ENCODE data around the gene SYT1.

Gene SYT1

DNA sequence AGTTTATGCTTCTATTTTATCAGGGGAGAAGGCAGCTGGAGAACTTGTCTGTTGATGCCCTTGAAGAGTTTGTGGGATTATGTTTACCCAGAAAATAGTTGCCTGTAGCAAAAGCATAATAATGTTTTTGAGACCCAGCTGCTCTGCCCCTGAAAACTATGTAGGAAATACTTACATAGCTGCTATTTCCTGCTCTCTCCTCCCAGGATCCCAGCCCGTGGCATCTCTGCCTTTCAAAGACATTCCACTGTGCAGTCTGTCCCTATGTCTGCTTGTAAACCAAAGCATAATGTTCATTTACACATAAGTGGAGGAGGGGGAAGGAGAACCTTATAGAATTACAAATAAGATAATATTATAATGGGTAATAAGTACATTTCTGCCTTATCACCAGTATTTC is 198.7 kb downstream of the SYT1 start:
- DNase-seq, result no peak

DNA sequence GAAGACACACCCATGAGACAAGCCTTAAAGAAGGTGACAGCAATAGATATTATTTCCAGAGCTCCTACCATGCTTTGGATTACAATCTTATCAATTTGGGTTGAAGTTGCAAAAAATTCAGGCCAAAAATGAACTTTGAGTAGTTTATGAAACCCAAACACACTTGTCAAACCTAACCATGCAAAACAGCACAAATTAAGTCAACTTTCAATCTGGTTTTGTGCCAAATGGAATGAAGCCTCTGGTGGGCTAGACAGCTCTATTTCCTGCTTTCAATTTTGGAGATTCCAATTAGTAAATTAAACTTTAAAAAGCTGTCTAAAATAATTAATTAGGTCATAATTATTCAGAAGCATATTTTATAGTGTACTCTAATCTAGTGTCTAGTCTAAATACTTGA is 203.4 kb downstream of the SYT1 start:
- no peak for DNase-seq

DNA sequence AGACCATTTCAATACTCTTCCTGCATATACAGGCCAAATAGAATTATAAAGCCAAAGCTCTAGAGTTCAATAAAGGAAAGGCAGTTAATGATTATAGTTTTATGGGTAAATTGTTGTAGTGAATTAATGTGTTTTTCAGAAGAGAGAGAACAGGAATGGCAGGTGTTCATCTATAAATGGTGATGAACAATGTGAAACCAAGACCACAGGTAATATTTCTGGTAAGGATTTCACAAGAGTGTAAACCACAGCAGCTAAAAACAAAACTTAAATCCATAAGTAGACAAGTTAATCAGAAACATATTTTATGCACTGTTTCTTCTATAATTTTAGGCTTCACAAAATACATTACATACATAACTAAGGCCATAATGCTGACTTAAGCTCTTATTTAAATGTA is 204.4 kb downstream of the SYT1 start:
- no peak for DNase-seq

DNA sequence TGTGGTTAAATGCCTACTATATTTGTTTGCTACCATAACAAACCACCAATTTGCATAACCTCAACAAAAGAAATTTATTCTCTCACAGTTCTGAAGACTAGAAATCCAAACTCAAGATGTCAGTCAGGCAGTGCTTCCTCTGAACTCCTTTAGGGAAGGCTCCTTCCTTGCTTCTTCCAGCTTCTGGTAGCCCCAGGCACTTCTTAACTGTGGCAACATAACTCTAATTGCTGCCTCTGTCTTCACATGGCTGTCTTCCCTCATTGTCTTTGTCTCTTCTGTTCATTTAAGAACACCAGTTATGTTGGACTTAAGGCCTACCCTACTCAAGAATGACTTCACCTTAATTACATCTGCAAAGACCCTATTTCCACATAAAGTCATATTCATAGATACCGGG is 206.9 kb downstream of the SYT1 start:
- no peak for DNase-seq

DNA sequence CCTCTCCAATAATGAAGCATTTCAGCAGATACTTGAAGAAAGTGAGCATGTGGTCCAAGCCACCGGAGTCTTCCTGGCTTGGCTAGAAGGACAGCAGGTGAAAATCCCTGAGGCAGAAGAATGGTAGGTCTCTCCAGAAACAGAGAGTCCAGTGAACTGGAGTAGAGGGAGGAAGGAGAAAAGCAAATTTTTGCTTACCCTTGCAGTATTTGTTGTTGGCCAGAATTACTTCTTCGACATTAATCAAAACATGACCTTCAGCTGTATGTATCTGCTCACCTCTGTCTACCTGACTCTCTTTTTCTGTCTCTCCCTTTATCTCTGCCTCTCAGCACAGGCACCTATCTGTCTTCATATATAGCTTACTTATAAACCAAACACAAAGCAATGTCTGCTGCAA is 208.9 kb downstream of the SYT1 start:
- DNase-seq, result no peak

DNA sequence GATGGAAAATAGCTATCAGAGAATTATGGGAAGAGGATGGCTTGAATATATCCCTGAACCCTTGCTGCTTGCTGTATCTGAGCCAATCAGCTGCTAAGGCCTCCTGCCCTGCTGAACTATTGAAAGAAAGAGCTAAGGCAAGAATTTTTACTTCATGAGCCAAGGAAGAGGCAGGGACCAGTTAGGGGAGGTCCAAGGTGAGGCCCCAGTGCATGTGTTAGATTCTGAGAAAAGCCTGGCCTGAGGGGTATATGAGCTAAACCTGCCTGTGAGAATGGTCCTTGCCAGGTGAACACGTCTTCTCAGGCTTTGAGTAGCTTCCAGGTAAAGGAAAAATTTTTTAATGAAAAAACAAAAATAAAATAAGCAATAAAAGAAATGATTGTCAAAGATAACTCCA is 218.0 kb downstream of the SYT1 start:
- DNase-seq, result no peak

DNA sequence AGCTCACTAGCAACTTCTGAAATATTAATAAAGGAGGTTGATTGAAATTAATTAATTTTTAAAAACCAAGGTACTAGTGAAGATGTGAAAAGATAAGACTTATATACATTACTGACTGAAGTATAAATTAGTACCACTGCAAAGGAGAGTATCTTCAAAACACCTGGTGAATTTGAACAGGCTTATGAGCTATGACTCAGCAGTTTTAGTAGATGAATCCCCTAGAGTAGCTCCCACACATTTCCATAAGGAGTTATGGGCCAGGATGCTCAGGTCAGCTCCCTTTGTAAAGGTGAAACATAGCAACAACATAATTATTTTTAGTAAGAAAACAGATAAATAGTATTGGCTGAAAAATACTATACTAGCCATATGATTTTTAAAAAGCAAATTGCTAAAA is 218.6 kb downstream of the SYT1 start:
- DNase-seq, result no peak

DNA sequence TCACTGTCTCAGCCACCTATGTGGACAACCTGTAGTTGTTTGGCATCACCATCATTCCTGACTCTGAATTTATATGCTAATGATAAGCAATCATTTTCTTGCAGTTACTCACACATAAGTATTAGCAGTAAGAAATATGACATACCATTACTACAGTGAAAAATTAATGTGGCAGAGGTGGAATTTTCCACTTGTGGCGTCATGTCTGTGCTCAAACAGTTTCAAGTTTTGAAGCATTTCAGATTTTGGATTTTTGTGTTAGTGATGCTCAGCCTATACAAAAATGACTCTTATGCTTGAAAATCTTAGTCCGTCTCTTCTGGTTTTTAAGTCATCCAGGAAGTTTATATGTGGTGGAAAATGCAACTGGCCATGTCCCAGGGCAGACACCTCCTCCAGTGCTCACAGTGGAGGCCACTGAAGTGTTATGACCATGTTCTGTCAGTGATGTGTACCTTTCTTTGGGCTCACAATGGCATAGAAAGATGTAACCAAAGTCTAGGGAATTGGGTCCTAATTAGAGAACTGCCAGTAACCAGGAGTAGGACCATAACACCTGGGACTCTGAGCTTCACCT is 220.6 kb downstream of the SYT1 start:
- DNase-seq, result no peak

DNA sequence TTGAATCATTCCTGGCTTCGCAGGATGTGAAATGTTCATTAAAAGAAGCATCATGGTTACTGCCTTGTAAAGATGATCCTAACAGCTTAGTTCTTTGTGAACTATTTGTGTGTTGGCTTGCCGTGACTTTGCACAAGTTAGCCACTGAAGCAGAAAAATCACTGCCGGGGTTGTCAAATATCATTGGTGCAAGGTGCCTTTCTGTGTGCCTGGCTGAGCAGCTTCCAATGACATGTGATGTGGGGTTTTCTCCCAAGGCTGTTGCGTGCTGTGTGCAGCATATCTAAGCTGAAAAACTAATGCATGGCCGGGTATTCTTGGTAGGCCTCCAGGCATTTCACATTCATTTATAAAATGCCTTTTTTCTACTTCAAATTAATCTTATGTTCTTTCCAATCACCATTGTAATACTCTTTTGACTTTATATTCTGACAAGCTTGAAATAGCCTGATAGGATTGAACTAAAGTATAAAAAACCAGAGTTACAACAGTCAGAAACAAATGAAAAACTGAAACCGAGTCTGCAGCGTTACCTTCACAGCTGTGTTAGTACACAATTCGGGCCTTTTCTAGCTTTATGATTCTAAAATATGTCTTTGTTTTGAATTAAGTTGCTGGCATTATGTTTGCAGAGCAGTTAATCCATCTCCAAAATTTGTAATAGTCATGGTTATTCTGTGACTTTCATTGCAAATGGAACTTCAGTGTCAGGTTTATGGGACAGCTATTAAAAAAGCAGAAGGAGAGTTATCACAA is 222.1 kb downstream of the SYT1 start:
- no peak for DNase-seq

DNA sequence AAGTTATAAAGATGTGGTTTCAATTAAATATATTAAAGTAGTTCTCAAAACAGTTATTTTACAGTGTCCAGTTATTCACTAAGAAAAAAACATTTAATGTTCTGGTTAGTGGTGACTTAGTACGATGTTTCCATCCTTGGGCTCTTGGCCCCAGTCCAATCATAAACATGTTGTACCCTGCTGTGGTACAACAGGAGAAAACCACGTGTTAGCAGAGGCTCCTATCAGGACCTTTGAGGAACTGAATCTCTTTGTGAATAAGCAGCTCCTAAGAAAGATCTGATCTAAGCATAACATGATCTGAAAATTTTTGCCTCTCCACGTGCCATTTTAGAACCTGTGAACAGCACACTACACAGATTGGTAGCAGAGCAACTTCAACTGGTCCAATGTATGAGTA is 234.0 kb downstream of the SYT1 start:
- DNase-seq, result no peak

DNA sequence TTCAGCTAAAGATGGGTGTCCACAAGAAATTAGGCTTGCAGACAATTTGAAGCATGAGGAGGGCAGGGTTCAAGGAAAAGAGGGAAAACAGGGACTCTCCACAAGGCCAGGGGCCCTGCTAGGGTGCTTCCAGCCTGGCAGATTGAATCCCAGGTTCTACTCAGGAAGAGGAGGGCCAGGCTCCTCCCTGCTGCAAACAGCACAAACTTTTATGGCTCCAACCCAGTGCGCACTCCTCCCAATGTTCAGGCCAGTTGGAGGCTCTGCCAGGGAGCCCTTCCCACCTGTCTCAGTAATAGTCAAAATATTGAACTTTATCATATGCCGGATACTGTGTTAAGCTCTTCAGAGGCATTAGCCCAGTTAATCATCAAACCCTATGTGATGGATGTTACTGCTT is 244.4 kb downstream of the SYT1 start:
- DNase-seq, result no peak

DNA sequence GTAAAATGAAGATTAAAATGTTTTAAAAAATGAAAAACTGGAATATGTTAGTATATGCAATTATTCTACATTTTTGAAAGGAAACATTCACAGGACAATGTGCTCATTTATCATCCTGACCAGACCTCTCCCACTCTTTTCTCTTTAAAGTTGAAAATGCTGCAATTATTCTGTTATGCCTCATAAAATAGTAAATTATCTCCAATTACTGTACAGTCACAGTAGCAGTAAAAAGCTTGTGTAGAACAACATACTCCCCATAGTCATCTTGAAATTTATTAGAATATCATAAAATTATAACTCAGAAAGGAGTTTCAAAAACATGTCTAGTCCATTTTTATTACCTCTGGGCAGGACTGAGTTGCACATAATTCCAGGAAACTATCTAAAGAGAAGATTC is 250.3 kb downstream of the SYT1 start:
- no peak for DNase-seq

DNA sequence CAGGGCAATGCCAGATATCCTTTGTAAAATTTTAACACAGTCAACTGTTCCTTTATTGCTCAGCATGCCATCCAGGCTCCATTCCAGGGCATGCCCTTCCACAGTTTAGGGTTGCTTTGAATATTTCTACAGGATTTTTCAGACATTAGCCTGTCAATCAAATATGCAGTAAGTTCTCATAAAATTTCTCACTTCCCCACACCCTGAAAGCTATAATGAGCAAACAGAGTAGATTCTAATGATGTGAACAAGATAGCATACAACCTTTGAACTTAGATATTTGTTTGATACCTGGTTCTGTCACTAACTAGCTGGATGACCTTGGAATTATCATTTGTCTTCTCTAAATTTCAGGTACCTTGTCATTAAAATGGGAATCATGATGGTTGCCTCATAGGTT is 251.2 kb downstream of the SYT1 start:
- DNase-seq, result no peak

DNA sequence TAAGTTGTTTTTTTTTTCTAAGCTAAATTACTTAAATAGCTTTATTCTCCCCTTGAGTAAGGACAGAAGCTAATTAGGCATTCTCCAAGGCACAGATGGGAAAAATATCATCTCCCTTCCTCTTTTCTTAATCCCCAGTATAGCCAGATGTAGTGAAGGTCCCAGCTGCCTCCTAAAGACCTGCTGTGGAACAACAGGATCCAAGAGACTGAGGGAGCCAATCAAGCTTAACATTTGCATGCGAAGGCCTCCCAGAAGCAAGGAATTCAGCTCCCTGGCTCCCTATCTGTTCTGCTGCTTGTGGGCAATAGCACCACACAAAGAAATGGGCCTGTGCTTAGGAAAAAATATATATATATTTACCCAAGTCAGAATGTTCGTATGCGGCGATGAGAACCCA is 255.2 kb downstream of the SYT1 start:
- no peak for DNase-seq

DNA sequence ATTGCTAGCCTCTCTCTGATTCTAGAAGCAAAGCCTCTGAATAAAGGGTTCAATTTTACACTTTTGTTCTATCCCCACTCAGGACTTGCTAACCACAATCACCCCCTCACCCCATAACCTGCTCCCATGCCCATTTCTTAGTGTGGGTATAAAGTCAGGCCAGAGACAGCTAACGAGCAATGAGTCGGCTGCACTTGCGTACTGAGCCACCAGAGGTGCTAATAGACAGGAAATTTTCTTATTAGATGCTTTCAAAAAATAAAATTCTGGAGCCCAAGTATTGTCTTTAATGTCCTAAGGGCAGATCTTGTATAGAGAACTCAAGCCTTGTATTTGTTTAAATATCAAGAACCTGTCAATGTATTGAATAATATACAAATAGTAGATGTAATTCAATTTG is 256.9 kb downstream of the SYT1 start:
- no peak for DNase-seq

DNA sequence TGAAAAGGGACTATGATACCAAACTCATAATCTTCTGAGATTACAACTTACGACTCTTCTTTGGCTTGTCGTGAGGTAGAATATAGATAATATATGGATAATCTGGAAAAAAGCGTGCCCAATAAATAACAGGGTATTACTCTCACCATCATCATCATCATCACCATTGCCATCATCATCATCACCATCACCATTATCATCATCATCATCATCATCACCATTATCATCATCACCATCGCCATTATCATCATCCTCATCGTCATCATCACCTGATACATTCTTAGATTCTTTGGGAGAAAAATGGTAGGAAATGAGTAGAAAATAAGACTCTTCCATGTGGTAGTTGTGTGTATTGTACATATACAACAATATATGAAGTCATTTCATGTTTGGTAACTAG is 259.8 kb downstream of the SYT1 start:
- no peak for DNase-seq

DNA sequence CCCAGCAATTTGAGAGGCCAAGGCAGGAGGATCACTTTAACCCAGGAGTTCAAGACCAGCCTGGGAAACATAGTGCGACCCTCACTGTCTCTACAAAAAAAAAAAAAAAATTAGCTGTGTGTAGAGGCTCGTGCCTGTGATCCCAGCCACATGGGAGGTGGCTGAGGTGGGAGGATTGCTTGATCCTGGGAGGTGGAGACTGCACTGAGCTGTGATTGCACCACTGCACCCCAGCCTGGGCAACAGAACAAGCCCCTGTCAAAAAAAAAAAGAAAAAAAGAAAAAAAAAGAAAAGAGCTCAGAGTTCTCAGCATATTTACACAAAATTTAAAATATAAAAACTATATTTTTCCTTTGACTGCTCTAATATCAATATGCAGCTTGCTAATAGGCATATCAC is 260.8 kb downstream of the SYT1 start:
- no peak for DNase-seq

DNA sequence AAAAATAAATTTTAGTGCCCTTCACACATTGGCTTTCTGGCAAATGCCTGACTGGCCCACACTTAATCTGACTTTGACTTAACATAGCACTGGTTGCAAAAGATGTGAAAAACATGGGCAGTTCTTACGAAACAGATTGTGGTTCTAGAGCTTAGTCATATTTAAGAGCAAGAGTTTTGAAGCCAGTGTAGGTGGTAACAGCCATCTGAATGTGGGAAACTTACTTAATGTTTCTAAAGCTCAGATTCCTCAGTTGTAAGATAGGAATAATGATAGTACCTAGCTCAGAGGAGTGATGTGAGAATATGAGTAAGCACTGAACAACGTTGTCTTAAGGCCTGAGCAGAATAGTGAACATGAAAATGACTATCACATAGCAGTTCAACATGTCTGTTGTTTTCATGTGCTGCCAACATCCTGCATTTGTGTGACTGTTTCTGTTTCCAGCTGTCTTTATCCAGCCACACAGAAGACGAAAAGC is 262.7 kb downstream of the SYT1 start:
- no peak for DNase-seq

DNA sequence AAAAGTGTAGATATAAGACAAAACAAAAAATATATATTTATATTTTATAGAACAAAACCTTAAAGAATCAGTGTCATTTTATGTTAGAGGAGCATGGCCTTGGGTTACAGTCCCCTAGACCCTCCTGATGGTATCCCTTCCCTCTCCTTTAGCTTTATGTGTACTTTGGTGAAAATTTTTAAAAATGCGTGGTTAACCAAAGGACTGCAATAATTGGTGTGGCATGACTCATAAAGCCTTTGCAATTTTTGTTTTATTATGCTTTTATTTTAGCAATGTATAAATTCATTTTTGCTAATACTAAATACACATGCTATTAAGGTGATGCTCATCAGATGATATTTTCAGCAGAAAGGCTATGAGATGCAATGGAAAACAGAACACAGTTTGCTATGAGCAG is 264.4 kb downstream of the SYT1 start:
- no peak for DNase-seq

DNA sequence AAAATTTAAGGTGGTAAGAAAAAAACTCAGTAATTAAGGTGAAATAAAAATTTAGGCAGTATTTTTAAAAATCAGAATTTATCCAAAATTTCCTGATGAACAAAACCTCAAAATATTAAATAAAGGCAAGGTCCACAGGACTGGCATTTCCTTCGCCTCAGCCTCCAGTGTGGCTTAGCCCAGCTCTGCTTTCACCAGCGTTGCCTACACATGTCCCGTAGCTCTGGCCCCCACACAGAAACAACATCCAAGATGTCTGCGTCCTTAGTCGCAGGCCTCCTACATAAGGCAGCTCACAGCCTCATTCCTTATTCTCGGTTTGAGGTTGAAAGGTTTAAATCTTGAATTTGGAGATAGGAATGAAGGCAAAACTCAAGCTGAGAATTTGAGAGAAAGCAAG is 274.3 kb downstream of the SYT1 start:
- no peak for DNase-seq

DNA sequence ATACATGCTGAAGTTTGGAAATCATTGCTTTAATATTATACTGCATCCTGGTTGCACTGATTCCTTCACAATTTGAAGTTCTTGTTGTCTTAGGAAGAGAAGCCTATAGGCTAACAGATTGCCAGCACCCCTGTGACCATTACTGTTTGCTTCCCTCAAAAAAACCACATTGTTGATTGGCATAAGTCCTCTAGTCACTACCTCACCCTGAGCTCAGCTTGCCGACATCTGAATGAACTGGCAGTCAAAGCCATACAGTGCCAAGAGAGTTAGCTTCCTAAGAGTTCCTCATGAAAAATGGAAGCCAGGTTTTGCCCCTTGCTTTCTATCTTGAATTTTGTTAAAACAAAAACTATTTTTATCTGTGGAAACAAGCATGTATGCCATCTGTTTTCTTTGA is 276.1 kb downstream of the SYT1 start:
- DNase-seq, result no peak

DNA sequence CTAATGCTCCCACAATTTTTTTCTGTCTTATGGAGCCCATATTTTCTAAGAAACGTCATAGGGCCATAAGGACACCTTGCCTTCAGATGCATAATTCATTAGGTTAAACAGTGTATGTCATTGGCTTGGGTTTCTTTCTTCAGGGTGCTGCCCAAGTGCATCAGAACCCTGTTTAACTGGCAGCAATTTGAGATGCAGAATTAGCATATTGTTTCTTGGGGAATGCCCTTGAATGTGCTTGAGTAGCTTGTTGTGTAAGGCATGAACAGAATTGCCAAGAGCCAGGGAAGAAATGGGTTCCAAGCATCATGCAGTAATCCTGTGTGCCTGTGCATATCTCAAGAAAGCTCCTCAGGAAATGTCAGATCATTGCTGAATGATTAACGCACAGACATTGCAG is 277.2 kb downstream of the SYT1 start:
- DNase-seq, result no peak

DNA sequence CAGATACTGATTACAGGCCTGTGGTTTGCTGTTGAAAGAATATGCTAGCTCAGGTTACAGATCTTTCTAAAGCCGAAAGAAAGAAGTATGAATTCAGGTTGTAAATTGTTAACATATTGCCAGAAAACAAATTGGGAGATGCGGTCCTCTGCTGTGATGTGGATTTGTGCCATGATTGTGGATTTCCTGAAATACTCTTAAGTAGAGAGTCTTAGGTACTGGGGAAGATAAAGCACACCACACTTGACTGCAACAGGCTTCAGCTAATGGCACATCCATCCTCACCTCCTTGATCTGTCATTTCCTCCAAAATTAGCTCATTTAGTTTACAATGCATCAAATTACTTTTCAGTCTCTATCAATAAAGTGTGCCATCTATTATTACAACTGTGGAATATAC is 279.2 kb downstream of the SYT1 start:
- DNase-seq, result no peak

DNA sequence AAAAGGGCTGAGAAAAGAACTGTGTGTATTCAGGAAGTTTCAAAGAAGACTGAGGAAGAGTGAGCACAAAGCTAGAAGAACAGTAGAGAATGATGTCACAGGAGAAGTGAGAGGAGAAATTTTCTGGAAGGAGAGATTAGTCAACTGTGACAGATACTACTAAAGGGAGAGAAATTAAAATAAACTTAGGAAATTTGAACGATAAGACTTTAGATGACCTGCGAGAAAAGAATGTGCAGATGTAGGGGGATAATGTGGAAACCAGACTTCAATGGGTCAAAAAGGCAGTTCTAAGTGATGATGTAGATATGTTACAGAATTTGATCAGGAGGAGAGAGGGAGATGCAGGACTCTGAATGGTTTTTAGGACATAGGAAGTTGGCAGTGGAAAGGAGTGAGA is 287.4 kb downstream of the SYT1 start:
- no peak for DNase-seq

DNA sequence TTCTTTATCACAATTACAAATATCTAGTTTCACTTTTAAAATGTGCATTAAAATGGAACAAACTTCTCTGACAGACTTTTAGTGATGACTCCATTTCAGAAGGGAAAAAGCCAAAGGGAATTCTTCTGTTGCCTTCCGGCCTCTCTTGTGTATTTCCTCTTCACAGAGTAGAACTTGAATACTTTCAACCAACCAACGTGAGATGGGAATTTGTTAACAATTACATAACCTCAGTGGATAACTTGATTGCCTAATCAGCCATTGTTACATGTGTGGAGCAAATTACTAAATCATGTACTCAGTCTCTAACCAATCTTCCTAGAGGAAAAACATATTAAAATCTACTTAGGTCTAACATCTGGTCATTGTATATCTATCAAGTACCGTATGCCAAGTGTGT is 291.1 kb downstream of the SYT1 start:
- no peak for DNase-seq

Measured in CD4-positive, alpha-beta T cell treated with Interferon gamma for 1 hour (primary cell).